GM04503 (cell line): ENCODE data around the gene ZNF536.

Experiments used
- DNase-seq: peaks from one replicate; pipeline ENCODE4 v3.0.0-alpha.2; 2012; ENCODE audit warnings: low read depth

Gene ZNF536

GRCh38 chr19:30371960-30372824, at the start of gene ZNF536:
ZNF536 (plus strand) TSS chr19:30372384; CDS start chr19:30443563, 71,179 bp downstream.
- DNase-seq: no peak

- no peak for DNase-seq
These were observed 49.4 kb upstream of the ZNF536 start for GRCh38 chr19:30322641-30323320.

GRCh38 chr19:30323904-30324303, 48.3 kb upstream of the ZNF536 start:
- no peak for DNase-seq

GRCh38 chr19:30324982-30325381, 47.2 kb upstream of the ZNF536 start:
- DNase-seq: no peak

GRCh38 chr19:30325676-30326392, 46.4 kb upstream of the ZNF536 start:
- DNase-seq: no peak

- no peak for DNase-seq
These were observed 45.8 kb upstream of the ZNF536 start for GRCh38 chr19:30326393-30326710.

GRCh38 chr19:30327331-30327730, 44.9 kb upstream of the ZNF536 start:
- no peak for DNase-seq

- DNase-seq: no peak
These were observed 44.1 kb upstream of the ZNF536 start for GRCh38 chr19:30328096-30328495.

- no peak for DNase-seq
These were observed 41.9 kb upstream of the ZNF536 start for GRCh38 chr19:30330266-30330665.

- DNase-seq: no peak
These were observed 39.5 kb upstream of the ZNF536 start for GRCh38 chr19:30332445-30333234.

GRCh38 chr19:30333291-30334065, 38.7 kb upstream of the ZNF536 start:
- DNase-seq: no peak

- no peak for DNase-seq
These were observed 37.3 kb upstream of the ZNF536 start for GRCh38 chr19:30334841-30335240.

- no peak for DNase-seq
These were observed 36.8 kb upstream of the ZNF536 start for GRCh38 chr19:30335306-30335886.

- DNase-seq: no peak
These were observed 35.9 kb upstream of the ZNF536 start for GRCh38 chr19:30336290-30336689.

GRCh38 chr19:30338041-30338456, 34.1 kb upstream of the ZNF536 start:
- DNase-seq: no peak

GRCh38 chr19:30338878-30339623, 33.1 kb upstream of the ZNF536 start:
- no peak for DNase-seq

- no peak for DNase-seq
These were observed 32.3 kb upstream of the ZNF536 start for GRCh38 chr19:30339624-30340525.

- peak; percentile 21 for DNase-seq
These were observed 31.2 kb upstream of the ZNF536 start for GRCh38 chr19:30340771-30341561.
